Stomach (tissue), 9 donors: Measurements from ENCODE around the gene PIEZO2. TPM values are rescaled to one million over a fixed set of nuclear protein-coding genes. Genes with fewer than 3 reads are reported as not detected.

ENCODE experiments used
- DNase-seq, 2 donors: peaks; one replicate each; pipeline versions ENCODE4 v3.0.0 to v3.0.0-alpha.2; 2013 to 2019
- H3K27ac ChIP-seq, 5 donors: fragments of 200-600 bp in 4 of 5; sonication (generic) in 4 of 5; one replicate each; pipeline ENCODE4 v1.5.1; 2013 to 2019; ENCODE audit warnings: mild to moderate bottlenecking in 1 of 5, moderate library complexity in 1 of 5
- H3K27me3 ChIP-seq, 3 donors: fragments of 200-600 bp; sonication (generic); one replicate each; pipeline ENCODE4 v1.5.1; 2017 to 2019; ENCODE audit warnings: mixed run types in 1 of 3
- H3K36me3 ChIP-seq, 4 donors: fragments of 200-600 bp; sonication (generic); 1 replicate in 3 of 4; 2 replicates in 1 of 4; pipeline ENCODE4 v1.5.1; 2016 to 2019
- H3K4me1 ChIP-seq, 4 donors: fragments of 200-600 bp; sonication (generic); one replicate each; pipeline ENCODE4 v1.5.1; 2016 to 2019
- H3K4me3 ChIP-seq, 4 donors: fragments of 200-600 bp; sonication (generic) in 3 of 4; one replicate each; pipeline ENCODE4 v1.5.1; 2016 to 2019; ENCODE audit warnings: mild to moderate bottlenecking in 1 of 4
- H3K9me3 ChIP-seq, 4 donors: fragments of 200-600 bp; sonication (generic); one replicate each; pipeline ENCODE4 v1.5.1; 2016 to 2019
- CTCF ChIP-seq, 7 experiments: fragments of 450-650 bp in 4 of 7; fragments of 200-600 bp in 3 of 7; sonication (generic) in 3 of 7; IDR thresholded peaks; one replicate each; pipeline ENCODE4 v1.5.1; 2016 to 2019; ENCODE audit warnings: antibody characterized with exemption in 7 of 7, control low read depth in 2 of 7, mild to moderate bottlenecking in 1 of 7
- EP300 ChIP-seq: sonication (generic); formaldehyde crosslinking; IDR thresholded peaks from one replicate; pipeline ENCODE4 v1.6.1; 2017; ENCODE audit warnings: antibody characterized with exemption
- POLR2A ChIP-seq, 4 donors: fragments of 450-650 bp; IDR thresholded peaks; one replicate each; pipeline ENCODE4 v1.6.1; 2016; ENCODE audit warnings: antibody characterized with exemption in 4 of 4, control low read depth in 2 of 4, mild to moderate bottlenecking in 1 of 4, moderate library complexity in 1 of 4
- POLR2AphosphoS5 ChIP-seq, 3 donors: sonication (generic); formaldehyde crosslinking; IDR thresholded peaks; one replicate each; pipeline ENCODE4 v1.6.1; 2016; ENCODE audit warnings: antibody characterized with exemption in 3 of 3
- WGBS, 5 donors: extraction: QIAGEN DNeasy Blood & Tissue Kit in 3 of 5; methylation state at CpG; one replicate each; pipeline versions ENCODE4 v1.1.5 to v1.1.7; 2013 to 2018; 5-methylcytosine and 5-hydroxymethylcytosine counted together
- intact Hi-C: fragments of 100-400 bp; cut with DNase I; formaldehyde crosslinking; loops from one replicate; pipeline ENCODE4 v1.15.1; 2023; ENCODE audit warnings: low total_unique reads
- polyA plus RNA-seq, 3 donors: library from polyadenylated mRNA; stranded (reverse); fragments of 200-250 nt; gene quantifications; one replicate each; pipeline ENCODE4 v1.2.3, GENCODE V29; 2013
- total RNA-seq, 5 donors: library from RNA; depleted of rRNA; stranded (reverse); fragments of >200 nt; gene quantifications; one replicate each; pipeline versions ENCODE4 v1.1.0 to v1.2.3, GENCODE V29; 2014 to 2016
- donor health status: healthy with polysubstance abuse.
- donor health status: Bipolar disorder and iron deficiency.
- donor health status: healthy.

PIEZO2 gene
- total and polyA plus RNA-seq, 8 donors: 0.30 to 45.3 (median 2.5) TPM

GRCh38 chr18:10950080-10950875 is 199.1 kb downstream of the PIEZO2 start:
- DNase-seq: no peak
- Histone ChIP-seq H3K36me3 (no peaks in the 10 kb centered on the region), H3K9me3 (peaks cover 2 to 21% (median 14%) of the 10 kb centered on the region in 4 donors), H3K4me3 (no peak overlapping the region), H3K27ac (no peak overlapping the region), H3K4me1 (no peaks in the 10 kb centered on the region), H3K27me3 (no peaks in the 10 kb centered on the region)
- intact Hi-C loops: no loop called here
- WGBS, 5 donors: 55 to 62% (median 59%) methylated on average over 12 of the region's 12 CpGs
- TF ChIP-seq EP300: no peak
- no peak for TF ChIP-seq POLR2AphosphoS5 (IDR thresholded peaks at IDR 0.05)
- no peak for TF ChIP-seq CTCF (IDR thresholded peaks at IDR 0.05)

- Histone ChIP-seq H3K4me3 (no peak overlapping the region), H3K9me3 (peaks cover 2 to 27% (median 20%) of the 10 kb centered on the region in 4 donors), H3K27ac (no peak overlapping the region), H3K27me3 (no peaks in the 10 kb centered on the region), H3K4me1 (no peaks in the 10 kb centered on the region), H3K36me3 (no peaks in the 10 kb centered on the region)
- WGBS, 5 donors: 54 to 74% (median 59%) methylated on average over 1 of the region's 1 CpG
- DNase-seq: no peak
- TF ChIP-seq EP300 (no peak), POLR2A (IDR thresholded peaks at IDR 0.05) (no peak), POLR2AphosphoS5 (IDR thresholded peaks at IDR 0.05) (no peak), CTCF (IDR thresholded peaks at IDR 0.05) (no peak)
- intact Hi-C loops: no loop called here
Observed at GRCh38 chr18:10949655-10950054, 199.7 kb downstream of the PIEZO2 start.

GRCh38 chr18:10948421-10948820 is 200.9 kb downstream of the PIEZO2 start:
- DNase-seq: no peak
- WGBS, 5 donors: 91 to 96% (median 93%) methylated on average over 5 of the region's 5 CpGs
- Histone ChIP-seq H3K4me3 (no peak overlapping the region), H3K9me3 (peaks cover 2 to 33% (median 25%) of the 10 kb centered on the region in 4 donors), H3K36me3 (no peaks in the 10 kb centered on the region), H3K27ac (no peak overlapping the region), H3K27me3 (no peaks in the 10 kb centered on the region), H3K4me1 (no peaks in the 10 kb centered on the region)
- intact Hi-C loops: no loop called here
- no peak for TF ChIP-seq POLR2A (IDR thresholded peaks at IDR 0.05)
- no peak for TF ChIP-seq CTCF (IDR thresholded peaks at IDR 0.05)
- no peak for TF ChIP-seq EP300
- TF ChIP-seq POLR2AphosphoS5 (IDR thresholded peaks at IDR 0.05): no peak

- Histone ChIP-seq H3K27me3 (no peaks in the 10 kb centered on the region), H3K4me1 (no peaks in the 10 kb centered on the region), H3K4me3 (no peak overlapping the region), H3K9me3 (peaks cover 2 to 41% (median 27%) of the 10 kb centered on the region in 4 donors), H3K36me3 (no peaks in the 10 kb centered on the region), H3K27ac (no peak overlapping the region)
- TF ChIP-seq EP300 (no peak), POLR2A (IDR thresholded peaks at IDR 0.05) (no peak), POLR2AphosphoS5 (IDR thresholded peaks at IDR 0.05) (no peak), CTCF (IDR thresholded peaks at IDR 0.05) (no peak)
- intact Hi-C loops: no loop called here
- no peak for DNase-seq
Observed at GRCh38 chr18:10946058-10946457, 203.3 kb downstream of the PIEZO2 start.
